ENCODE measurements around the gene ZNF471. TPM values are rescaled to one million over a fixed set of nuclear protein-coding genes. Genes with fewer than 3 reads are reported as not detected.

ZNF471 gene
- total RNA-seq = 10 to 100 TPM; 13.1 to 22.8 TPM
- 7.0 TPM for polyA plus RNA-seq (ENCODE audit: insufficient read depth, low read depth, low replicate concordance)
- long read RNA-seq, donor 1, full-length matches to known transcripts = 3 of 3 reads
- long read RNA-seq, donor 1, partial matches to known transcripts = 0 of 3 reads
- long read RNA-seq, donor 1, other reads (novel, unspliced or antisense) = 0 of 3 reads
- long read RNA-seq, donor 2, full-length matches to known transcripts = 5 of 5 reads
- long read RNA-seq, donor 2, partial matches to known transcripts = 0 of 5 reads
- long read RNA-seq, donor 2, other reads (novel, unspliced or antisense) = 0 of 5 reads

DNA sequence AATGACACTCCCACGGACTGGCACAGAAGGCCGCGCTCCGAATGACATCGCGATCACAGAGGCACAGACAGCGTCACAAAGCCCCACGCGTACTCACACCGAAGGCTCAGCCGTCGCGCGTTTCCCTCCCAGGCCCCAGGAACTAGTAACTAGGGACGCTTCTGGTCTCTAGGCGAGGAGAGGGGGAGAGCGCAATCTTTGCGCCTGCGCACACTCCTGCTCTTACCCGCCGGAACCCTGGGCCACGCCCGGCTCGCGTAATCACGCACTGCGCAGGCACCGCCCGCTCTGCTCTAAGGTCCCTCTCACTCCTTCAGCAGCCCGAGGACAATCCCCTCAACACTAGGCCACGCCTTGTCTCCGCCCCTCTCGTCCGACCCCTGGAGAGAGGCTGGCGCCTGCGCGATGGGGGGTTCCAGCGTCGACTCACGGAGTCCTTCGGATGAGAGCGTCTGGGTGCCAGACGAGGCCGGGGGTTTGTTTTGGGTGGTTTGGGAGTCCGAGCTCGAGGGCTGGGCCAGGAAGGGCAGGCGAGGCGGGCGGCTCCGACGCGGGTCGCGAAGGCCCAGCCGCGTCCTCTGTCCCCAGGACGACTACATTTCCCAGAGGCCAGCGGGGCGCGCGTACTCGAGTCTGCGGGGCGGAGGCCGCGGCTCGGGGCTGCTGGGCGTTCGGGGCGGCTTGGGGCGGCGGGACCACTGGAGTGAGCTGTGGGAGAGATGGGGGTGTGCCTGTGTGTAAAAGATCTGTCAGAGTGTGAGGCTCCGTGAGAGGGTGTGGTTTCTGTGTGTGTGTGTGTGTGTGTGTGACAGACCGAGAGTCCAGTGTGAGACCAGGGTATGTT is at the start of gene ZNF471:
TSS of gene ZNF471 (plus strand) at position 410 of the 844 bp plus-strand sequence. CDS start 3,717 bp downstream, outside the sequence.
- no peaks in the 10 kb centered on the region for H3K36me3 ChIP-seq (ENCODE audit: low read depth, missing control alignments)
- peak within 1 kb of the TSS; percentile 82 to 86 for H3K4me3 ChIP-seq
- H3K27me3 ChIP-seq = no peaks in the 10 kb centered on the region
- peak; percentile 99 for DNase-seq
- no peaks in the 10 kb centered on the region for H3K9me3 ChIP-seq
- H3K27ac ChIP-seq = peak within 1 kb of the TSS; percentile 97 to 98
- intact Hi-C loops (cut with DNase I; ENCODE audit: low total_unique reads) = no loop called here
- peaks cover 6% of the 10 kb centered on the region for H3K4me1 ChIP-seq
- TF ChIP-seq POLR2A (IDR thresholded peaks at IDR 0.05) = no peak
- TF ChIP-seq, protein P1, sequence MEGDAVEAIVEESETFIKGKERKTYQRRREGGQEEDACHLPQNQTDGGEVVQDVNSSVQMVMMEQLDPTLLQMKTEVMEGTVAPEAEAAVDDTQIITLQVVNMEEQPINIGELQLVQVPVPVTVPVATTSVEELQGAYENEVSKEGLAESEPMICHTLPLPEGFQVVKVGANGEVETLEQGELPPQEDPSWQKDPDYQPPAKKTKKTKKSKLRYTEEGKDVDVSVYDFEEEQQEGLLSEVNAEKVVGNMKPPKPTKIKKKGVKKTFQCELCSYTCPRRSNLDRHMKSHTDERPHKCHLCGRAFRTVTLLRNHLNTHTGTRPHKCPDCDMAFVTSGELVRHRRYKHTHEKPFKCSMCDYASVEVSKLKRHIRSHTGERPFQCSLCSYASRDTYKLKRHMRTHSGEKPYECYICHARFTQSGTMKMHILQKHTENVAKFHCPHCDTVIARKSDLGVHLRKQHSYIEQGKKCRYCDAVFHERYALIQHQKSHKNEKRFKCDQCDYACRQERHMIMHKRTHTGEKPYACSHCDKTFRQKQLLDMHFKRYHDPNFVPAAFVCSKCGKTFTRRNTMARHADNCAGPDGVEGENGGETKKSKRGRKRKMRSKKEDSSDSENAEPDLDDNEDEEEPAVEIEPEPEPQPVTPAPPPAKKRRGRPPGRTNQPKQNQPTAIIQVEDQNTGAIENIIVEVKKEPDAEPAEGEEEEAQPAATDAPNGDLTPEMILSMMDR (IDR thresholded peaks at IDR 0.05) = no peak
- WGBS, 2 donors = 1 to 5% methylated on average over 7 to 61 of the region's 74 CpGs

DNA sequence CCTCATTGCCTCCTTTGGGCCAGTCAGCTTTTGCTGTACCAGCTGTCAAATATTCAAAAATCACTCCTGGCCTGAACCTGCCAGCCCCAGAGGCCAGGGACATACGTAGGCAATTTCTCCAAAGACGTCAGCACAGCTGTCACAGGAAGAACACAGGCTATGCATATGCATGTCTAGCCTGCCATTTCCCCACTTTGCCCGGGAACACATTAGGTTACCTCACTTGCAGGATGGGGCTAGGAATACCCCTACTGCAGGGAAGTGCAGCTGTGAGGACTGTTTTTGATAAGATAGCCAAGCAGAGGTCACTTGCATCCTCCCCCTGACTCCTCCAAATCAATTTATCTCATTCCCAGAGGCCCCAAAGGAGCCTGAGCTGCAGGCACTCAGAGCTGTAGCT is 33.3 kb upstream of the ZNF471 start:
- H3K27me3 ChIP-seq = no peaks in the 10 kb centered on the region
- TF ChIP-seq POLR2A (IDR thresholded peaks at IDR 0.05) = no peak
- TF ChIP-seq, protein P1 (IDR thresholded peaks at IDR 0.05) = no peak
- no peak overlapping the region for H3K4me3 ChIP-seq
- H3K36me3 ChIP-seq (ENCODE audit: low read depth, missing control alignments) = no peaks in the 10 kb centered on the region
- DNase-seq = no peak
- 71 to 100% methylated on average over 1 to 3 of the region's 3 CpGs for WGBS, 2 donors
- H3K9me3 ChIP-seq = no peaks in the 10 kb centered on the region
- peaks cover 18% of the 10 kb centered on the region for H3K4me1 ChIP-seq
- intact Hi-C loops (cut with DNase I; ENCODE audit: low total_unique reads) = no loop called here
- no peak overlapping the region for H3K27ac ChIP-seq

DNA sequence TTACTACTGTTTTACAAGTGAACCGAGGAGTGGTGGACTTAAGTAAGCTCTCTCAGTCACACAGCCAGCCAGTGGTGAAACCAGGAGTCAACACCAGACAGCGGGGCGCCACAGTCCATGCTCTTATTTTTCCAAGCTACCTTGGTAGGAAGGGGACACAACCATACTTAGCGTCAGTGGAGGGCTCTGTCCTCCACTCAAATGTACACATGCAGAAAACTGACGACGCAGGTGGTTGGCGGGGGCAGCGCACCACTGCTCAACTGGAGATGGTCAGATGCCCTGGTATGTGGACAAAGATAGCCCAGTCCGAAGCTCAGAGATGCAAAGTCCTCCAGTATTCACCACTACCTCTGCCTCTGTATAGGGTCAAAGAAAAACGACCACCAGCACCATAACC is 31.6 kb upstream of the ZNF471 start:
- no peak overlapping the region for H3K27ac ChIP-seq
- H3K27me3 ChIP-seq = no peaks in the 10 kb centered on the region
- H3K4me1 ChIP-seq = peaks cover 20% of the 10 kb centered on the region
- no peaks in the 10 kb centered on the region for H3K9me3 ChIP-seq
- no peak for DNase-seq
- no peak overlapping the region for H3K4me3 ChIP-seq
- WGBS, 2 donors = 69 to 71% methylated on average over 9 to 10 of the region's 10 CpGs
- TF ChIP-seq, protein P1 (IDR thresholded peaks at IDR 0.05) = no peak
- no peak for TF ChIP-seq POLR2A (IDR thresholded peaks at IDR 0.05)
- intact Hi-C loops (cut with DNase I; ENCODE audit: low total_unique reads) = no loop called here
- no peaks in the 10 kb centered on the region for H3K36me3 ChIP-seq (ENCODE audit: low read depth, missing control alignments)

DNA sequence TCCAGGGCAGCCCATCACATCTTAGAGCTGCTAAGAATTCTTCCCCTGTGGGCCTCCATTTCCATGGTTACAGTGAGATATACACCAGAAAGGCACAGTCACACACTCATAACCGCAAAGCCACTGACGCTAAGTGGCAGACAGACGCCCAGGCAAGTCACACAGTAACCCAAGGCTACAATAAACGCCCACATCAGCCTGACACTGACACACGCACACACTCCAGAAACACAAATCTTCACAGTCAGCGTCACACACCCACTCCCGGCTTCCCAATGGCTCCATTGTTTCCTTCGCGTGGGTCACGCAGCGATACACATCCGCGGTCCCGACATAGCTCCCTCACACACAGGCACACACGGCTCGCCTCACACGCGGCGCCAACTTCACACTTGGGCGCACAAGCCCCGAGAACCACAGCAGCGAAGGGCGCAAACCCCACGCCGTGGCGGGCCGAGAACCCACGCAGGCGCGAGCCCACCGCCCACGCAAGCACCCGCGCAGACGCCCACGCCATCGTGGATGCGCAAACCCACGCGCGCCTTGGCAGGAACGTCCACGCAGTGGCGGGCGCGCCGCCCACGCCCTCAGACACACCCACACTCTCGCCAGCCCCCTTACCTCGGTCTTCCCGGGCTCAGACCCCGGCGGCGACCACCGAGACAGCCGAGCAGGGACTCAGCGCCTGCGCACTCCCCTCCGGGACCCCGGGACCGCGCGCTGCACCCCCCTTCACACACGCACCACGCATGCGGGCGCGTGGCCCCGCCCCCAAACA is 30.8 kb upstream of the ZNF471 start, which contains the start of gene ZNF667:
TSS of gene ZNF667 (minus strand) at position 695 of the 778 bp plus-strand sequence. CDS start 14,975 bp downstream, outside the sequence.
- DNase-seq = peak; percentile 34
- intact Hi-C loops (cut with DNase I; ENCODE audit: low total_unique reads) = no loop called here
- TF ChIP-seq, protein P1 (IDR thresholded peaks at IDR 0.05) = no peak
- no peak for TF ChIP-seq POLR2A (IDR thresholded peaks at IDR 0.05)
- peak within 1 kb of the TSS; percentile 69 to 91 for H3K27ac ChIP-seq
- H3K36me3 ChIP-seq (ENCODE audit: low read depth, missing control alignments) = no peaks in the 10 kb centered on the region
- no peaks in the 10 kb centered on the region for H3K27me3 ChIP-seq
- peaks cover 20% of the 10 kb centered on the region for H3K4me1 ChIP-seq
- no peaks in the 10 kb centered on the region for H3K9me3 ChIP-seq
- 2 to 4% methylated on average over 26 to 55 of the region's 69 CpGs for WGBS, 2 donors
- peak within 1 kb of the TSS; percentile 67 to 89 for H3K4me3 ChIP-seq
